Chondrocyte (in vitro differentiated cells): ENCODE results near the gene GLI3. TPM values are rescaled to one million over a fixed set of nuclear protein-coding genes. Genes with fewer than 3 reads are reported as not detected.

Experiments used
- DNase-seq: peaks from one replicate; pipeline ENCODE4 v3.0.0; 2021; ENCODE audit warnings: mixed read lengths, low spot score
- H3K27ac Mint-ChIP-seq: one replicate; pipeline ENCODE4 v1.8.0; 2021; ENCODE audit warnings: mild to moderate bottlenecking, moderate library complexity, mixed read lengths; ENCODE audit not compliant: unreplicated experiment
- H3K27me3 Mint-ChIP-seq: 2 replicates; pipeline ENCODE4 v1.8.0; 2021; ENCODE audit warnings: low read depth, mixed read lengths
- H3K36me3 Mint-ChIP-seq: 2 replicates; pipeline ENCODE4 v1.8.0; 2021; ENCODE audit warnings: low read depth, mixed read lengths
- H3K4me1 Mint-ChIP-seq: 2 replicates; pipeline ENCODE4 v1.8.0; 2021; ENCODE audit warnings: low read depth, mild to moderate bottlenecking, mixed read lengths
- H3K4me3 Mint-ChIP-seq: one replicate; pipeline ENCODE4 v1.8.0; 2021; ENCODE audit warnings: mild to moderate bottlenecking, moderate library complexity, mixed read lengths; ENCODE audit not compliant: unreplicated experiment
- H3K9me3 Mint-ChIP-seq: 2 replicates; pipeline ENCODE4 v1.8.0; 2021; ENCODE audit warnings: low read depth, mixed read lengths
- CTCF ChIP-seq: fragments of 200-600 bp; sonication (generic); IDR thresholded peaks from 2 replicates; pipeline ENCODE4 v1.5.0; 2021; ENCODE audit warnings: antibody characterized with exemption, mild to moderate bottlenecking, moderate library complexity
- total RNA-seq: library from RNA; stranded (reverse); gene quantifications from 3 replicates; pipeline ENCODE4 v1.2.1, GENCODE V29; 2021

Gene GLI3
- total RNA-seq, 1 donor from 2014 or later = 11.7 TPM

GRCh38 chr7:42011846-42012245 lies 225.2 kb downstream of the GLI3 start:
- no peaks in the 10 kb centered on the region for H3K27me3 Mint-ChIP-seq
- H3K9me3 Mint-ChIP-seq = peaks cover 18% of the 10 kb centered on the region
- H3K36me3 Mint-ChIP-seq = peaks cover 20% of the 10 kb centered on the region
- no peak for TF ChIP-seq CTCF
- H3K4me1 Mint-ChIP-seq = peaks cover 9% of the 10 kb centered on the region
- H3K4me3 Mint-ChIP-seq = no peak overlapping the region
- no peak overlapping the region for H3K27ac Mint-ChIP-seq
- no peak for DNase-seq

GRCh38 chr7:42010751-42011150 lies 226.3 kb downstream of the GLI3 start:
- Mint-ChIP-seq H3K4me3 (no peak overlapping the region), H3K27ac (no peak overlapping the region), H3K4me1 (peaks cover 8% of the 10 kb centered on the region), H3K36me3 (peaks cover 14% of the 10 kb centered on the region), H3K27me3 (no peaks in the 10 kb centered on the region), H3K9me3 (peaks cover 10% of the 10 kb centered on the region)
- TF ChIP-seq CTCF = no peak
- DNase-seq = no peak

GRCh38 chr7:42006801-42007513 lies 230.1 kb downstream of the GLI3 start:
- Mint-ChIP-seq H3K4me1 (peaks cover 9% of the 10 kb centered on the region), H3K36me3 (peaks cover 4% of the 10 kb centered on the region), H3K4me3 (no peak overlapping the region), H3K27me3 (no peaks in the 10 kb centered on the region), H3K9me3 (no peaks in the 10 kb centered on the region), H3K27ac (no peak overlapping the region)
- no peak for DNase-seq
- TF ChIP-seq CTCF = no peak

GRCh38 chr7:42002654-42003053 lies 234.4 kb downstream of the GLI3 start:
- H3K9me3 Mint-ChIP-seq = no peaks in the 10 kb centered on the region
- DNase-seq = no peak
- no peaks in the 10 kb centered on the region for H3K36me3 Mint-ChIP-seq
- no peaks in the 10 kb centered on the region for H3K27me3 Mint-ChIP-seq
- no peak overlapping the region for H3K4me3 Mint-ChIP-seq
- H3K4me1 Mint-ChIP-seq = peaks cover 39% of the 10 kb centered on the region
- no peak for TF ChIP-seq CTCF
- H3K27ac Mint-ChIP-seq = no peak overlapping the region

GRCh38 chr7:41999736-42000283 lies 237.2 kb downstream of the GLI3 start:
- Mint-ChIP-seq H3K4me3 (no peak overlapping the region), H3K4me1 (peaks cover 65% of the 10 kb centered on the region), H3K27me3 (no peaks in the 10 kb centered on the region), H3K27ac (peak overlapping the region; percentile 49), H3K36me3 (no peaks in the 10 kb centered on the region), H3K9me3 (no peaks in the 10 kb centered on the region)
- no peak for DNase-seq
- TF ChIP-seq CTCF = no peak
